ENCODE results near the gene SGIP1. TPM values are rescaled to one million over a fixed set of nuclear protein-coding genes. Genes with fewer than 3 reads are reported as not detected.

The SGIP1 gene
- total RNA-seq, 2 experiments from 2014 or later, result not detected

GRCh38 chr1:66623812-66624211 is 89.9 kb downstream of the SGIP1 start:
- intact Hi-C loops (cut with micrococcal nuclease), result no loop called here
- Mint-ChIP-seq H3K4me3 (no peak overlapping the region), H3K27me3 (no peaks in the 10 kb centered on the region), H3K27ac (no peak overlapping the region), H3K36me3 (ENCODE audit: low read depth) (no peaks in the 10 kb centered on the region), H3K4me1 (ENCODE audit: low read depth) (peaks cover 10% of the 10 kb centered on the region), H3K9me3 (no peaks in the 10 kb centered on the region)
- DNase-seq (no peak), ATAC-seq (no peak)
- TF ChIP-seq CTCF (IDR thresholded peaks at IDR 0.05), result no peak
- ChIA-PET CTCF (no interaction called here), POLR2A (no interaction called here)

- Mint-ChIP-seq H3K27me3 (no peaks in the 10 kb centered on the region), H3K4me1 (ENCODE audit: low read depth) (peaks cover 10% of the 10 kb centered on the region), H3K27ac (no peak overlapping the region), H3K36me3 (ENCODE audit: low read depth) (no peaks in the 10 kb centered on the region), H3K9me3 (no peaks in the 10 kb centered on the region), H3K4me3 (no peak overlapping the region)
- ATAC-seq, result peak; percentile 77
- DNase-seq, result no peak
- POLR2A ChIA-PET, result no interaction called here
- TF ChIP-seq CTCF (IDR thresholded peaks at IDR 0.05), result no peak
- CTCF ChIA-PET, result no interaction called here
- intact Hi-C loops (cut with micrococcal nuclease), result no loop called here
Observed at GRCh38 chr1:66624412-66625060, 90.6 kb downstream of the SGIP1 start.

DNA sequence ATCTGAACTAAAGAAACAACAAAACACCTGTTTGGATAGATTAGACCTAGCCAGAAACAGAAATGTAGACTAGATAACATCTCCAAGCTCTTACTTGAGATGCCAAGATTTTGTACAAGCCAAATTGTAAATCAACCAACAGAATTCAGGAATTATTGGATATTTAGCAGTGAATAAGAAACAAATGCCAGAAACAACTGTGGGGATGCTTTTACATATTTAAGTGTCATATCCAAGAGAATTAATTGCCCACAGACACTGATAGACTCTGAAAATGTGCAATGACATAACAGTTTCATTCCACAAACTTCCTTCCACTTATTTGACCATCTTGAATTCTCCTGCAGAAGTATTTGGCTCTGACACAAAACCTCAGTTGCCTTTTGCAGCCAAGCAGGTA is 92.3 kb downstream of the SGIP1 start:
- H3K27me3 Mint-ChIP-seq, result no peaks in the 10 kb centered on the region

DNA sequence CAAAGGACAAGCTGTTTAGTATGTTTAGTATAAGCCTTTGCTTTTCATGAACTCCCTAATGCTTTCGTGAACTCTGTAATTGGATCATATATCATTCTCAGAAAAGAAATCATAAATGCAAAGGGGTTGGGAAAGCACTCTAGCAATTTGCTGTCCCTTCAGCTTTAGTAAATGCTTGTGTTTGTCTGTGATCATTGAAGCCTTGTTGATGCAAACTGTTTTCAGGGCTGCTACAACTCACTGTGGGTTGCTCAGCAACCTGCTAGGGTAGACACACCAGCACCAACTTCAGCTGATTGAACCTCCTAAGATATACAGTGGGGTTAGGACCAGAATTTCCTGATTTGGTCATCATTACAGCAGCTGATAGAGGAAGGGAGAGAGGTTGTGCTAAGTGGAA is 95.0 kb downstream of the SGIP1 start:
- Mint-ChIP-seq H3K4me1 (ENCODE audit: low read depth) (peaks cover 9% of the 10 kb centered on the region), H3K27ac (no peak overlapping the region), H3K36me3 (ENCODE audit: low read depth) (no peaks in the 10 kb centered on the region), H3K9me3 (no peaks in the 10 kb centered on the region), H3K4me3 (no peak overlapping the region), H3K27me3 (no peaks in the 10 kb centered on the region)
- intact Hi-C loops (cut with micrococcal nuclease), result no loop called here
- ChIA-PET POLR2A (no interaction called here), CTCF (no interaction called here)
- ATAC-seq (no peak), DNase-seq (no peak)
- no peak for TF ChIP-seq CTCF (IDR thresholded peaks at IDR 0.05)

More for the DNA sequence above, 92.3 kb downstream of the SGIP1 start:
- ChIA-PET CTCF (no interaction called here), POLR2A (no interaction called here)
- no peak for ATAC-seq
- Mint-ChIP-seq H3K36me3 (ENCODE audit: low read depth) (no peaks in the 10 kb centered on the region), H3K4me1 (ENCODE audit: low read depth) (peaks cover 10% of the 10 kb centered on the region), H3K9me3 (no peaks in the 10 kb centered on the region), H3K4me3 (no peak overlapping the region), H3K27ac (no peak overlapping the region)
- no peak for DNase-seq
- intact Hi-C loops (cut with micrococcal nuclease), result no loop called here
- no peak for TF ChIP-seq CTCF (IDR thresholded peaks at IDR 0.05)

- no peak for TF ChIP-seq CTCF (IDR thresholded peaks at IDR 0.05)
- H3K4me3 Mint-ChIP-seq, result no peak overlapping the region
- no peak overlapping the region for H3K27ac Mint-ChIP-seq
- ChIA-PET POLR2A (interaction anchor here (0.6 kb wide), 1 partner anchor 875 kb away, joined by 3 read pairs; no protein-coding TSS in a partner anchor), CTCF (interaction anchor here (1.1 kb wide), 1 partner anchor 14 kb away, joined by 5 read pairs; no protein-coding TSS in a partner anchor)
- intact Hi-C loops (cut with micrococcal nuclease), result no loop called here
- H3K9me3 Mint-ChIP-seq, result no peaks in the 10 kb centered on the region
- no peaks in the 10 kb centered on the region for H3K36me3 Mint-ChIP-seq (ENCODE audit: low read depth)
- ATAC-seq (no peak), DNase-seq (no peak)
- no peaks in the 10 kb centered on the region for H3K4me1 Mint-ChIP-seq (ENCODE audit: low read depth)
- H3K27me3 Mint-ChIP-seq, result no peaks in the 10 kb centered on the region
Observed at GRCh38 chr1:66633159-66633558, 99.2 kb downstream of the SGIP1 start.
